K562 (cell line): ENCODE results near the gene CCAR1. TPM values are rescaled to one million over a fixed set of nuclear protein-coding genes. Genes with fewer than 3 reads are reported as not detected.

Experiments used
- ATAC-seq: fragments of 200-7000 bp; cut with Tn5 transposase; 3 replicates; pipeline ENCODE4 v1.9.1; 2020; ENCODE audit warnings: moderate library complexity
- BruUV-seq: library from RNA; stranded (reverse); fragments of 400-500 nt; replicated peaks from 2 replicates; lab custom pipeline; 2021; lab: Mats Ljungman, UMichigan
- CTCF ChIA-PET: fragments of 300-600 bp; formaldehyde crosslinking; extraction: SDS; loops from one replicate; lab custom pipeline; 2021; ENCODE audit warnings: low intra/inter-chr PET ratio; lab: Yijun Ruan, JAX
- POLR2A ChIA-PET: fragments of 300-600, 350-650 bp; sonication (Branson Sonifier 250); formaldehyde crosslinking; extraction: SDS; loops from one replicate; lab custom pipeline; 2021; ENCODE audit warnings: antibody characterized with exemption, inconsistent platforms; lab: Yijun Ruan, JAX
- DNase-seq, 4 experiments: peaks; one replicate each; pipeline versions ENCODE4 v3.0.0 to v3.0.0-alpha.2; 2011 to 2018; ENCODE audit warnings: low spot score in 3 of 4, mixed read lengths in 3 of 4; ENCODE audit errors: extremely low read depth in 1 of 4
- FAIRE-seq: peaks from 2 replicates; lab custom pipeline; 2011; peaks lifted over from hg19 to GRCh38; lab: Jason Lieb, UNC
- H2AFZ ChIP-seq: 2 replicates; pipeline ENCODE4 v1.6.0; 2011; ENCODE audit warnings: low read depth, low read length, control low read depth, inconsistent platforms
- H3K27ac ChIP-seq: fragments of 200-600 bp; 3 replicates; pipeline ENCODE4 v1.8.0; 2011; ENCODE audit warnings: low read depth, mild to moderate bottlenecking, control low read depth, inconsistent platforms, low read length, moderate library complexity, mixed read lengths; ENCODE audit errors: extremely low read depth
- H3K27me3 ChIP-seq, 2 experiments: fragments of 300-600 bp in 1 of 2; 2 replicates in 1 of 2; 3 replicates in 1 of 2; pipeline versions ENCODE4 v1.6.0 to v1.8.0; 2011; ENCODE audit warnings: inconsistent platforms in 2 of 2, low read length in 2 of 2, mild to moderate bottlenecking in 1 of 2, mixed read lengths in 1 of 2, moderate library complexity in 1 of 2; ENCODE audit not compliant: control insufficient read depth in 2 of 2, insufficient read depth in 2 of 2
- H3K36me3 ChIP-seq: fragments of 300-600 bp; 3 replicates; pipeline ENCODE4 v1.8.0; 2011; ENCODE audit warnings: mild to moderate bottlenecking, low read length, inconsistent platforms; ENCODE audit not compliant: control insufficient read depth, insufficient read depth
- H3K4me1 ChIP-seq, 2 experiments: fragments of 200-600 bp in 1 of 2; replicated peaks in 1 of 2; 2 replicates in 1 of 2; 3 replicates in 1 of 2; pipeline versions ENCODE4 v1.5.1 to v1.8.0; 2011; ENCODE audit warnings: inconsistent platforms in 2 of 2, low read length in 2 of 2, mild to moderate bottlenecking in 1 of 2, mixed read lengths in 1 of 2, moderate library complexity in 1 of 2; ENCODE audit not compliant: control insufficient read depth in 2 of 2, insufficient read depth in 2 of 2
- H3K4me2 ChIP-seq: 2 replicates; pipeline ENCODE4 v1.6.1; 2011; ENCODE audit warnings: low read length, control low read depth, inconsistent platforms, mixed read lengths; ENCODE audit not compliant: insufficient read depth
- H3K4me3 ChIP-seq: fragments of 200-600 bp; sonication (generic), shearing (Covaris generic); 2 replicates; pipeline ENCODE4 v1.5.1; 2016; ENCODE audit warnings: control low read depth, inconsistent platforms
- H3K79me2 ChIP-seq: fragments of 200-600 bp; 3 replicates; pipeline ENCODE4 v1.8.0; 2011; ENCODE audit warnings: low read length, inconsistent platforms; ENCODE audit not compliant: control insufficient read depth, insufficient read depth
- H3K9ac ChIP-seq, 2 experiments: 2 replicates each; pipeline versions ENCODE4 v1.6.0 to v1.6.1; 2011; ENCODE audit warnings: low read depth in 2 of 2, low read length in 2 of 2, control low read depth in 1 of 2, inconsistent platforms in 1 of 2, mild to moderate bottlenecking in 1 of 2, mixed read lengths in 1 of 2; ENCODE audit not compliant: insufficient read depth in 1 of 2
- H3K9me1 ChIP-seq: one replicate; pipeline ENCODE4 v1.6.0; 2011; ENCODE audit warnings: inconsistent platforms, mild to moderate bottlenecking, low read length, moderate library complexity; ENCODE audit not compliant: control insufficient read depth, insufficient read depth
- H3K9me3 ChIP-seq: replicated peaks from 2 replicates; pipeline ENCODE4 v1.5.1; 2011; ENCODE audit warnings: low read depth, low read length, inconsistent platforms; ENCODE audit not compliant: control insufficient read depth, insufficient read depth
- H4K20me1 ChIP-seq: replicated peaks from 2 replicates; pipeline ENCODE4 v1.6.1; 2011; ENCODE audit warnings: low read length, inconsistent platforms, mixed read lengths; ENCODE audit not compliant: control insufficient read depth, insufficient read depth
- CBFA2T2 ChIP-seq: fragments of 450-650 bp; conservative IDR thresholded peaks from 2 replicates; pipeline ENCODE4 v1.6.1; 2017; ENCODE audit warnings: mild to moderate bottlenecking
- EP400 ChIP-seq: fragments of 450-650 bp; IDR thresholded peaks from 2 replicates; pipeline ENCODE4 v1.6.1; 2017; ENCODE audit warnings: antibody characterized with exemption, mild to moderate bottlenecking, moderate library complexity
- FIP1L1 ChIP-seq: fragments of 200-400 bp; formaldehyde crosslinking; IDR thresholded peaks from 2 replicates; pipeline ENCODE4 v1.6.1; 2018; ENCODE audit warnings: mild to moderate bottlenecking, low read depth, low read length; ENCODE audit not compliant: poor library complexity, severe bottlenecking
- GATA2 ChIP-seq: sonication (generic); formaldehyde crosslinking; IDR thresholded peaks from 2 replicates; pipeline ENCODE4 v1.4.0; 2020; ENCODE audit warnings: mild to moderate bottlenecking, missing genetic modification reagents
- GATAD2A ChIP-seq: fragments of 450-650 bp; IDR thresholded peaks from 2 replicates; pipeline ENCODE4 v1.6.1; 2017
- HDAC1 ChIP-seq, 2 experiments: fragments of 450-650 bp; IDR thresholded peaks; 2 replicates each; pipeline ENCODE4 v1.6.1; 2016 to 2017; ENCODE audit warnings: inconsistent platforms in 1 of 2, mild to moderate bottlenecking in 1 of 2, moderate library complexity in 1 of 2
- HDAC8 ChIP-seq: fragments of 450-650 bp; IDR thresholded peaks from 2 replicates; pipeline ENCODE4 v1.6.1; 2016; ENCODE audit warnings: mild to moderate bottlenecking, missing genetic modification characterization, moderate library complexity, missing compliant biosample characterization
- KDM1A ChIP-seq, 2 experiments: fragments of 450-650 bp; IDR thresholded peaks; 2 replicates each; pipeline ENCODE4 v1.6.1; 2016; ENCODE audit warnings: mild to moderate bottlenecking in 2 of 2
- NCOR1 ChIP-seq: fragments of 450-650 bp; IDR thresholded peaks from 2 replicates; pipeline ENCODE4 v1.6.1; 2016; ENCODE audit warnings: mild to moderate bottlenecking, moderate library complexity
- PRPF4 ChIP-seq: fragments of 200-400 bp; formaldehyde crosslinking; IDR thresholded peaks from one replicate; pipeline ENCODE4 v1.6.1; 2017; ENCODE audit warnings: low read length, low read depth, mild to moderate bottlenecking; ENCODE audit not compliant: insufficient read depth, poor library complexity, severe bottlenecking
- SMARCA5 ChIP-seq: fragments of 450-650 bp; IDR thresholded peaks from 2 replicates; pipeline ENCODE4 v1.6.1; 2016
- SP2 ChIP-seq: IDR thresholded peaks from 2 replicates; pipeline ENCODE4 v1.6.1; 2011; ENCODE audit warnings: mild to moderate bottlenecking, low read depth, low read length, moderate library complexity; ENCODE audit not compliant: poor library complexity, severe bottlenecking; ENCODE audit errors: extremely low read depth
- SRF ChIP-seq, 2 experiments: fragments of 250-450, 450-650 bp in 1 of 2; sonication (Bioruptor Pico) in 1 of 2; sonication (generic) in 1 of 2; formaldehyde crosslinking; IDR thresholded peaks; 2 replicates each; pipeline versions ENCODE4 v1.5.0 to v1.5.1; 2020 to 2022; ENCODE audit warnings: mild to moderate bottlenecking in 1 of 2, missing genetic modification reagents in 1 of 2
- SRSF3 ChIP-seq: fragments of 200-400 bp; formaldehyde crosslinking; IDR thresholded peaks from 2 replicates; pipeline ENCODE4 v1.6.1; 2016; ENCODE audit warnings: mild to moderate bottlenecking, low read length, moderate library complexity; ENCODE audit not compliant: insufficient read depth
- TEAD1 ChIP-seq, 2 experiments: fragments of 450-650 bp in 1 of 2; sonication (generic) in 1 of 2; formaldehyde crosslinking; IDR thresholded peaks; 2 replicates each; pipeline versions ENCODE4 v1.4.0 to v1.8.0; 2020 to 2022; ENCODE audit warnings: mild to moderate bottlenecking in 2 of 2, missing genetic modification reagents in 1 of 2
- TRIM24 ChIP-seq, 2 experiments: fragments of 450-650 bp; IDR thresholded peaks; 2 replicates each; pipeline ENCODE4 v1.6.1; 2016
- XRCC3 ChIP-seq: fragments of 450-650 bp; IDR thresholded peaks from 2 replicates; pipeline ENCODE4 v1.6.1; 2017; ENCODE audit warnings: mild to moderate bottlenecking, moderate library complexity
- ZKSCAN3 ChIP-seq: fragments of 250-450 bp; sonication (Bioruptor Pico); IDR thresholded peaks from 2 replicates; pipeline ENCODE4 v1.4.0; 2020
- ZNF644 ChIP-seq: fragments of 200-800 bp; sonication (Bioruptor generic); IDR thresholded peaks from 2 replicates; pipeline ENCODE4 v1.6.1; 2016; ENCODE audit warnings: low read depth, missing genetic modification characterization, missing compliant biosample characterization
- WGBS: fragments of 100-300 bp; shearing (Covaris generic); methylation state at CpG from one replicate; pipeline ENCODE4 v1.1.6; 2016; ENCODE audit warnings: low coverage, mixed read lengths; ENCODE audit not compliant: insufficient coverage; ENCODE audit errors: missing lambda C conversion rate; 5-methylcytosine and 5-hydroxymethylcytosine counted together
- in situ Hi-C: fragments of 300-500 bp; cut with MboI; formaldehyde crosslinking; loops from 4 replicates; pipeline ENCODE4 v1.15.0; 2018; ENCODE audit warnings: inconsistent platforms, mixed read lengths
- intact Hi-C: fragments of 100-400 bp; cut with micrococcal nuclease; formaldehyde crosslinking; loops from 2 replicates; pipeline ENCODE4 v1.14.2; 2022
- polyA plus RNA-seq, 8 experiments: library from polyadenylated mRNA; depleted of rRNA in 4 of 8; stranded (reverse) in 5 of 8; unstranded in 3 of 8; fragments of >200 nt; fragmentation: Nextera tagmentation in 2 of 8; fragmentation: Illumina TruSeq in 1 of 8; extraction: Ambion mirVana in 2 of 8; extraction: Trizol in 1 of 8; gene quantifications; 2 replicates each; pipeline versions ENCODE4 v1.2.1 to v1.2.3, GENCODE V29; 2011 to 2014; ENCODE audit warnings: inconsistent platforms in 1 of 8, missing spikeins in 1 of 8
- total RNA-seq, 7 experiments: library from RNA; depleted of rRNA in 6 of 7; stranded (reverse); fragments of >200 nt in 6 of 7; fragmentation: Illumina TruSeq in 2 of 7; extraction: Trizol in 2 of 7; gene quantifications; 2 replicates each; pipeline versions ENCODE4 v1.2.1 to v1.2.3, GENCODE V29; 2011 to 2021; ENCODE audit warnings: low replicate concordance in 1 of 7
- TF ChIP-seq, protein P1 (sequence below): fragments of 450-650 bp; formaldehyde crosslinking; IDR thresholded peaks from 2 replicates; pipeline ENCODE4 v1.4.0; 2020; ENCODE audit warnings: mild to moderate bottlenecking, moderate library complexity
- TF ChIP-seq, protein P2 (sequence below): sonication (generic); formaldehyde crosslinking; IDR thresholded peaks from 2 replicates; pipeline ENCODE4 v1.8.0; 2022; ENCODE audit warnings: mild to moderate bottlenecking, missing genetic modification reagents

Gene CCAR1
- total and polyA plus RNA-seq, 9 of the 15 experiments (the other 6 are each of a cell fraction or from before 2014, with no cell fraction given), result 44.8 to 173 (median 111) TPM

DNA sequence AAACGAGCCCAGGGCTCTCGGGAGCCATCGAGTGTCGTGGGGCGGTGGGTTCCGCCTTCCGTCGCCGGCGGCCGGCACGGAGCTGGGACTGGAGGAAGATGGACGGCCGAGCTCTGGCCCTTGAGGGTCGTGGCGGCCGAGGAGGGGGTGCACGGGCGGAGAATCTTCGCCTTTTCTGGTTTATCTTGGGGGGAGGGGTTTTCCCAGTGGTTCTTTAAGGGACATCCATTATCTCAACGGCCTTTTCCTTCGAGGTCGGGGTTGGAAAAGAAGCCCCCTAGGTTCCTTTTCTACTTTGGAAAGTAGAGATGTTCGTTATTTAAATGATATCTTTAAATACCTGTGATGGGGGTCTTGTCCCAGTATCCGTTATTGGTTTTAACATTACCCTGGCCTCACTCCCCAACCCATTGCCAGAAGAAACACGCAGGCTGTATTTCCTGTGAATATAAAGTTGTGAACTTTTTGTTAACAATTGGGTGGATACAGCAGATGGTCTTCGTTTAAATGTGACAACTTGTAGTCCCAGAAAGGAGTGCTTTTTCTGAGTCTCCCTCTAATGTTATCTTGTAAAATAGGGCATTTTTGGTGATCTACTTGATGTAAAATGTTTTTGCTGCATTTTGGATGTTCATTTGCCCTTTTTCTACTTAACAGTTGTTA lies 765 bp downstream of the CCAR1 start:
- H3K4me2 ChIP-seq, result peak overlapping the region; percentile 88
- ChIA-PET CTCF (no interaction called here), POLR2A (interaction anchor here (0.5 to 3.7 kb wide), 15 partner anchors 8 to 596 kb away, joined by 3 to 15 read pairs (median 4); partner anchors contain the start of genes DDX21 and TET1)
- intact Hi-C loops, result loop anchor here (2.0 kb wide), 1 partner anchor 165 kb away; no protein-coding TSS in a partner anchor
- WGBS, result under 1% methylated on average over 27 of the region's 27 CpGs
- H3K27me3 ChIP-seq, result no peaks in the 10 kb centered on the region
- H3K27ac ChIP-seq, result peak overlapping the region; percentile 90
- peaks cover 42% of the 10 kb centered on the region for H3K36me3 ChIP-seq
- H3K9ac ChIP-seq, result peak overlapping the region; percentile 94 to 100
- FAIRE-seq (no peak), DNase-seq (peak in 2 of 4 experiments; percentile 48 to 60), ATAC-seq (peak; percentile 61)
- H3K4me3 ChIP-seq, result peak overlapping the region; percentile 82
- no peaks in the 10 kb centered on the region for H4K20me1 ChIP-seq
- H2AFZ ChIP-seq, result peak overlapping the region; percentile 91
- no peaks in the 10 kb centered on the region for H3K9me1 ChIP-seq
- in situ Hi-C loops, result no loop called here
- H3K79me2 ChIP-seq, result peaks cover 51% of the 10 kb centered on the region
- peaks cover 6% of the 10 kb centered on the region; the same call in 1 of the 2 replicates for H3K9me3 ChIP-seq
- TSS peak; percentile 66 for BruUV-seq
- H3K4me1 ChIP-seq, result peaks cover 0 to 21% of the 10 kb centered on the region in 2 experiments; a peak in 3 of 5 replicates
- TF ChIP-seq SMARCA5 (no peak), SRF (CRISPR knock-in tag; IDR thresholded peaks at IDR 0.05) (0 out of 4 replicates have a peak, but pooled peaks of 1 of the 2 experiments have one; percentile 4), PRPF4 (no peak), HDAC1 (IDR thresholded peaks at IDR 0.05) (no peak; a peak in 1 of 4 replicates), ZNF644 (tag) (no peak), SP2 (no peak), KDM1A (IDR thresholded peaks at IDR 0.05) (0 out of 4 replicates have a peak, but pooled peaks of 1 of the 2 experiments have one; percentile 30), NCOR1 (no peak), EP400 (no peak), GATAD2A (no peak), FIP1L1 (no peak), TRIM24 (IDR thresholded peaks at IDR 0.05) (no peak), XRCC3 (no peak), GATA2 (CRISPR knock-in tag) (no peak), TEAD1 (CRISPR knock-in tag; IDR thresholded peaks at IDR 0.05) (no peak), ZKSCAN3 (CRISPR knock-in tag) (no peak), SRSF3 (no peak), HDAC8 (tag) (no peak), CBFA2T2 (no peak)
- TF ChIP-seq, protein P1, sequence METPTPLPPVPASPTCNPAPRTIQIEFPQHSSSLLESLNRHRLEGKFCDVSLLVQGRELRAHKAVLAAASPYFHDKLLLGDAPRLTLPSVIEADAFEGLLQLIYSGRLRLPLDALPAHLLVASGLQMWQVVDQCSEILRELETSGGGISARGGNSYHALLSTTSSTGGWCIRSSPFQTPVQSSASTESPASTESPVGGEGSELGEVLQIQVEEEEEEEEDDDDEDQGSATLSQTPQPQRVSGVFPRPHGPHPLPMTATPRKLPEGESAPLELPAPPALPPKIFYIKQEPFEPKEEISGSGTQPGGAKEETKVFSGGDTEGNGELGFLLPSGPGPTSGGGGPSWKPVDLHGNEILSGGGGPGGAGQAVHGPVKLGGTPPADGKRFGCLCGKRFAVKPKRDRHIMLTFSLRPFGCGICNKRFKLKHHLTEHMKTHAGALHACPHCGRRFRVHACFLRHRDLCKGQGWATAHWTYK (CRISPR knock-in tag), result no peak
- TF ChIP-seq, protein P2, sequence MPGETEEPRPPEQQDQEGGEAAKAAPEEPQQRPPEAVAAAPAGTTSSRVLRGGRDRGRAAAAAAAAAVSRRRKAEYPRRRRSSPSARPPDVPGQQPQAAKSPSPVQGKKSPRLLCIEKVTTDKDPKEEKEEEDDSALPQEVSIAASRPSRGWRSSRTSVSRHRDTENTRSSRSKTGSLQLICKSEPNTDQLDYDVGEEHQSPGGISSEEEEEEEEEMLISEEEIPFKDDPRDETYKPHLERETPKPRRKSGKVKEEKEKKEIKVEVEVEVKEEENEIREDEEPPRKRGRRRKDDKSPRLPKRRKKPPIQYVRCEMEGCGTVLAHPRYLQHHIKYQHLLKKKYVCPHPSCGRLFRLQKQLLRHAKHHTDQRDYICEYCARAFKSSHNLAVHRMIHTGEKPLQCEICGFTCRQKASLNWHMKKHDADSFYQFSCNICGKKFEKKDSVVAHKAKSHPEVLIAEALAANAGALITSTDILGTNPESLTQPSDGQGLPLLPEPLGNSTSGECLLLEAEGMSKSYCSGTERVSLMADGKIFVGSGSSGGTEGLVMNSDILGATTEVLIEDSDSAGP (CRISPR knock-in tag), result no peak
